HG03442 (cell line): ENCODE results near the gene MBNL1.

Experiments used
- ATAC-seq: cut with Tn5 transposase; IDR thresholded peaks from one replicate; pipeline ENCODE4 v1.9.1; 2021; ENCODE audit warnings: mild to moderate bottlenecking, moderate library complexity; ENCODE audit not compliant: unreplicated experiment

MBNL1 gene

DNA sequence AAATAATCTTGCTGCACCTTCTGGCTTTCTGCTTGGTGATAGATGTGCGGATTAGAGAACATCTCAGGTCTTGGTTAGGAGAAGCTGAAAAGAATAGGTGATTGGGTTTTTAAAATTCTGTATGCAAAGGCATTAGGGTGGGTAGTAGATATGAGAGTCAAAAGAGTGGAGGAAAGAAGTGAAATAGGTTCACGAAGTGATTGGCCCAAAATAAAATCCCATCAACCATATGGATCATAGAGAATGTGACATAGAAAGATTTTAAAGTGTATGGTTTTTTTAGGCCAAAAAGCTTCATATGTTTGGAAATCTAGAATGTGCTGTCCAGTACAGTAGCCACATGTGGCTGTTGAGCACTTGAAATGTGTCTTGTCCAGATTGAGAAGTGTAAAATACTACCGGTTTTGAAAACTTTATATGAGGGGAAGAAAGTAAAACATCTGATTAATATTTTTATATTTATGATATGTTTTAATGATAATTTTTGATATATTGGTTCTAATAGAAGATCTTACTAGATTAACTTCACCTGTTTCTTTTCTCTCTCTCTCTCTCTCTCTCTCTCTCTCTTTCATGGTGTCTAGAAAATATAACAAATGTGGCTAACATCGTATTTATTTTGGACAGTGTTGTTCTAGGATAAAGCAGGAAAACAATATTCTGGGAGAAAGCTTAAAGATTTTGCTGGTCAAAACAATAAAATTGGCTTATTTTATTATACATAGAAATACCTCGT lies 2.9 kb downstream of the MBNL1 start:
- no peak for ATAC-seq

DNA sequence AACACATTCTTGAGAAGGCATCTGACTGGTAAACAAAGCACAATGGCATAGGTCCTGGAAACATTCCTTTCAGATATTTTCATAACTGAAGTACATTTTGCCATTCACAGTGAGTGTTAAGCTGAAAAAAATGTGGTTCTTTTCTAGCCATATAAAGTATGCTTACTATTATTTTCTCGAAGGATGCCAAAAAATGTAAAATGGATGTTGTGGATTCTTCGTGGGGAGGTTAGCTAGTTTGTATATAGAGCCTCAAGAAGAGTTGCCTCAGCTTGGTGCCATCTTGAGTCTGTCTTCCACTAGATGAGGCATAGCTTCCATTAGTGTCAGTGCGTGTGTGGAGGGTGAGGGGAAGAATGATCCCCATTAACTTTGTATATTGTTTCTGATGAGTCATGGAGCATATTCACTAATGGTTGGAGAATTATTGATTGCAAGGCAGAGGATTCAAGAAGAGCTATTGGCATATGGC lies 4.1 kb downstream of the MBNL1 start:
- no peak for ATAC-seq

DNA sequence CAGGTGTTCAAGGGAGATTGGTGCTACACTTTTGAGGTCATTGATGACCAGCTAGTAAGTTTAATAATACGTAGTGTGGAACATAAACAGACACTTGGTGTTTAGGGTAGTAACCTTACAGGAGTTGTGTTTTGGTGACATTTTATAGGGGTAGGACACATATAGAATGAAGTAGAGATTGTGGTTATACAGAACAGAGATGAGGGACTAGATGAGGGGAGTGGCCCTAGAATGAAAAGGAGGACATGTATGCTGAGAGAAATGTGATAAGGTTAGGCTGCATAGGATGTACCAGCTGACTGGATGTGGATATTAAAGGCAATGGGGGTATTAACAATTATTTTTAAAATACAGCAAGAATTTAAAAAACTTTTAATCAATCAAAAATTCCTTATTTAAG lies 8.0 kb downstream of the MBNL1 start:
- ATAC-seq, result no peak

DNA sequence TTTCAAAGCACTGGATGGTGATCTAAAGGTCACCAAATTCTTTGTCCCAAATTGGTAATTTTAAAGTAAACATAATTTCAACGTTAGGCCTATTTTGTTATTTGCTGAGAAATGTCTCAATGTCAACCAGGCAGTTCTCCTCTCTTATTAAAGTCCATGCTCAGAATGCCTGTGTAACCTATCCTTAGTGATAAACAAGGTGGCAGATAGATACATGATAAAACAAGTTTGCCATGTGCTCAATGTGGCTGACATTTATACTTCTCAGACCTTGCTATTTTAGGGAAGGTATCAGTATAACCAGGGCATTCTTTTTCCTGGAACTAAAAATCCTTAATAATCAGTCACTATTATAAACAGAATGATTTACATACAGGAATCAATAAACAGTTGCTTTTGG lies 8.5 kb downstream of the MBNL1 start:
- ATAC-seq, result no peak

DNA sequence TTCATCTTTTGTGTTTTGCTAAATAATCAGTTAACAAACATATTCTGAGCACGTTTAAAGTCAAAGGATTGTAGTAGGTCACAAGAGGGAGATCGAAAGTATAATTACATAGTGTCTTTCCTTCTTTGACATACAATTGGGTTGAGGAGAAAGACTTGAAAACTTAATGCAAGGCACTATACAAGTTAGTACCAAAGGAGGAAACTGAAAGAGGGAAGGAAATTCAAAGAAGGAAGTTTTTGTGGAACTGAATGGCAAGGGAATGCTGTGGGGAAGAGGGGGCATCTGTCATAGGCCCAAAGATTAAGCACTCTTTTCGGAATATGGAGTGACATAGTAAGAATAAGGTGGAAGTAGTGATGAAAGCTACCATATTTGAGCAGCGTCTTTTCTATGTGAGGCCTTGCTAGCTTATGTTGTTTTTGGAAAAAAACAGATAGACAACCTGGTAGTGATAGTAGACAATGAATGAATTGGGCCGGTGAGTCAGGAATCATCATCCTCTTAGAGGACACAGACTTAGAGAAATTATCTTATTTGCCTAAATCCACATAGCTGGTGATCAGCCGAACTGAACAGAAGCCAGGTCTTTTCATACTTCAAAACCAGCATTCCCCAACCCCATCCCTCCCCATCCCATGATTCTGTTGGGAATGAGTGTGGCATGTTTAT lies 10.2 kb downstream of the MBNL1 start:
- ATAC-seq, result no peak

DNA sequence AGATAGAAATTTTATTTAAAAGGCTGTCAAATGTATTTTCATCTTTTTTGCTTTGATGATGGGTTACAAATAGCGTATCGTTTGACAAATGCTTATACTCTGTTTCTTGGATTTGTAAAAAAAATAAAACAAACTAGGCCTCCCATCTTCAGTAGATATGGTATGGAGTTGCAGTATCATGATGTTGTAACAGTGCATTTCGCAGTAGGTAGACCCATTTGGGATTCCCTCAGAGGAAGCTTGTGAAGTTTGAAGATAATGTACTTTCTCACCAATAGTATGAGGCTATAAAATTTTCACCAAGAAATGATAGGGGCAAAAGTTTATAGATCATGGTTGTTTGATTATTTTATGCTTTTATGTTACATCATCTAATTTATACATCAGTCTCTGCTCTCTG lies 10.8 kb downstream of the MBNL1 start:
- no peak for ATAC-seq

DNA sequence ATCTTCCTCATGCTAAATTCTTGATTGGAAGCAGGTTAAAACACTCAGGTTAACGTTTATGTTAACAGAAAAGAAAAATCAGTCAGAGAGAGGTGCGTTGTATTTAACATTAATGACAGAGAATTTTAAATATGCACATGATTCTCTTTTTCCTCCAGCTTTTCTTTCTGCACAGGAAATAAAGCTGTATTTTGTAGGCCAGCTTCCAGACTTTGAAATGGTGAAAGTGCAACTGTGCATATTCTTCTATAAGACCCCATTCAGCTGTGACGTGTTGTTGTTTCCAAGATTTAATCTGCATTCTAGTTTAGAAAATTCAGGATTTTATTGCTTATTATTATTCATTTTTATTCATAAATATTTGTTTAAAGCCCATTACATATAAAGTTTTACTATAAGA lies 11.8 kb downstream of the MBNL1 start:
- ATAC-seq, result no peak

DNA sequence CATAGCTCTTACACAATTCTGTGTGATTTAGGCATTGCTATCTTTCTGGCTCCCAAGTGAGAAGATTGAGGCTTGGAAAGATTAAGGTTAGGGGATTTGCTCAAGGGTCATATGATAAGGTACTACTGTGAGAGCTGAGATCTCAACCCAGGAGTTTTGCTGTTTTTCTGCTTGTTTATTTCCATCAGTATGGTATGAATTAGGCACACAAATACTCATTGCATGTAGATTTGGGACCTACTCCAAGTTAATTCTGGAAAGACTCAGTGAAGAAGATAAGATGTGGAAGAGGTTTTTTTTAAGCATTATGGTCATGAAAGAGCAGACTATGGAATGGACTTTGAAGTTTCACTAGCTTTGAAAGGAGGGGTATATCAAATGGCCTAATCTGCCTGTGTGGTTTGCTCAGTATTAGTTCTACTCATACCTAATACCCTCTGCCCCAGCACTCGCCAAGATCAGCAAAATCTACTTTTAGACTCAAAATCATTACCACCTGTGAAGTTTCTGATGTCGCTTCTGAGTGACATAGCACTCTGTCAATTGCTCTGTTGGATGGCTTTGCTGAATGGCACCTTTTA lies 12.5 kb downstream of the MBNL1 start:
- ATAC-seq, result peak; percentile 81

DNA sequence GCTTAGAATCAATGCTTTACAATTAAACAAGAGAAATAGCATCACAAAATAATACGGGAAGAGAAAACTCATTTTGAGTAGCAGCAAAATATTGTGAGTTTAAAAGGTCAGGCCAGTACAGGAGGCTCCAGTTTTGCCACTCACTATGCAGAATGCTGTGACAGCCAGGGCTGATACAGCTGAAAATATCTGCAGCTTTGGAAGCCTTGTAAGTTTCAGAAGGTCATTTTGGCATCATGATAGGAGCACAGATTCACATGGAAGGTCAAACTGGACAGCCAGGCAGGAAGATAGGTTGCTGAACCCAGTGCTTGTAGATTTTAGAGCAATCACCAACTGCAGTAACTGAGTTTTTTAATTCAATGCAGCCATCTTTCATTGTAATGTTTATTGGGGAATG lies 14.1 kb downstream of the MBNL1 start:
- no peak for ATAC-seq

DNA sequence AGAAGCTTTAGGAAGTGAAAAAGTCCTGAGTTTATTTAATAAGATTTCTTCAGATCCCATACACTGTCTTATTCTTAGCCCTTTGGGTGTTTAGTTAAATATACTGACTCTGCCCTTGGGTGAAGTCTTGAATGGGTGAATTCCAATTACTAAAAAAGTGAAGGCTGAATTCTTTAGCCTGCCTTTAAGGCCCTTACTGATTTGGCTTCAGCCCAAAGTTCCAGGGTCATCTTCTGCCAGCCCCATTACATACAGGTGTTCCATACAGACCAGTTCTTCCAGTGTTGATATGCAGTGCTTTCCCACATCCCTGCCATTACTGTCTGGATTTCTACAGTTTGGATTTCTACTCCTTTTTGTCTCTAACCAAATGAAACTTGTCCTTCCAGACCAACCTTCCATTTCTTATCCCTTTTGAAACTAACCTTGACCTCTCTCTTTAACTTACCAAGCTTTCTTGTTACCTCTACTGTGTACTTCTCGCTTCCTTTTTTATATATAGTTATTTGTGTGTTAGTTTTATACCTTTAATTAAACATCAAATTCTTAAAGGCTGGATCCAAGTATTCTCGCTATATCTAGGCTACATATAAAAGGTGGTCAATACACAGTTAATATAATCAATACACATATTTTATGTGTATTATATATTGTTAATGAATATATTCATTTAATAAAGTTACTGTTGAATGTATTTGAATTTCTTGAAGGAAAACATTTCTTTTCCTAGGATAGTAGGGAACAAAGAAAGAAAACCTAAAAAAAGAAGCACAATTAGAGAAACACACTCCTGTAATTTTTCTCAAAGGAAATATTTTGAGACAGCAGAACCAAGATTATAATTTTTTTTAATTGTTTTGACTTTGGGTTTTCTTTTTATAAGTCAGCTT lies 15.0 kb downstream of the MBNL1 start:
- no peak for ATAC-seq

DNA sequence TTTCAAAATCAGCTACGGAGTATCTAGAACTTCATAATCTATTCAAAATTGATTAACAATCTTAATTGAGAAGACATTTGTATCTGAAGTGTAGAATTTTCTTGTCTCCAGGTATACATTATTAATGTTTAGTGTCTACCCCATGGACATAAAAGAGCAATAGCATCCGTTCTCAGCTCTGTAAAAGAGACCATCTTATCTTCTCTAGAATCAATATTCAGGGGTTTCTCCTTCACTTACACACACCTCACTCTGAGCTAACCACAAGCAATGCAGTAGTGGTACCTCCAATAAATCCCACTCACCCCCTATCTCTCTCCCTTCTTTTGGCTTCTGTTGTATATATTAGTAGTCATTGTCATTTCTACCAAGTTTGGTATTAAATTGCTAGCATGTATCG lies 16.2 kb downstream of the MBNL1 start:
- no peak for ATAC-seq

DNA sequence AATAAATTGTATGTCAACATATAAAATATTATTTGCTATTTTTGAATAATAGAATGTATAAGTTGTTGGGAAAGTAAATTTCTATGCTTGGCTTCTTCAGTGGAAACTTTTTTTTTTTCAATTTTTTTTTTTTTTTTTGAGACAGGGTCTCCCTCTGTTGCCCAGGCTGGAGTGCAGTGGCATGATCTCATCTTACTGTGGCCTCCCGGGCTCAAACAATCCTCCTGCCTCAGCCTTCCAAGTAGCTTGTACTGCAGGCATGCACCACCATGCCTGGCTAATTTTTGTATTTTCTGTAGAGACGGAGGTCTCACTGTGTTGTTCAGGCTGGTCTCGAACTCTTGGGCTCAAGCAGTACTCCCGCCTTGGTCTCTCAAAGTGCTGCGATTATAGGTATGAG lies 16.8 kb downstream of the MBNL1 start:
- ATAC-seq, result no peak

DNA sequence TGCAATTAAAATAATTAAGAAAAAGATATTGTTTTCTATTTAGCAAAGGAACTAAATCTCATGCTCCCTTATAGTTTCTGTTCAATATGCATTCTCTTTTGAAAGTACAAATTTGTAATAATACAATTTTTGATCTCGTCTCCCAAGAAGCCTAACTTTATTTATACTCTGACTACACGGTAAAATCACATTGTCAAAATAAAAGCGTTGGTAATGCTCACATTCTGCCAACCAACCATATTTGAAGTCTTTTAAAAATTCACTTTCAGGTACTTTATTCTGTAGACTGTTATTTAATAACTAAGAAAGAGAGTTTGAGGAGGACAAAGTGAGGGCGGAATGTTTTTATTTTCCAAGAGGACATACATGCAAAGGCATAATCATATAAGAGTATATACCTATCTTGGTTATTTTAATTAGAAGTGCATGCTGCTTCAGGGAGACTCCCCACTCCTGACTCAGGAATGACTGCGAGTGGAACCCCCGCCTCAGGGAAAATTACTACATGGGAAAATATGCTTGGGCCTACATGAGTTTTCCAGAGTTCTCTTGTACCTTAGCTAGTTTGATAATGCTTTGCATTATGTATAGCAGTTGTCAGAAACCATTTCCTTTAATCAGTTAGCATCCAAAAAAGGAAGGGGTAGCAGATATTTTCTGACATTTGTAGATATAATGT lies 19.3 kb downstream of the MBNL1 start:
- ATAC-seq, result no peak

DNA sequence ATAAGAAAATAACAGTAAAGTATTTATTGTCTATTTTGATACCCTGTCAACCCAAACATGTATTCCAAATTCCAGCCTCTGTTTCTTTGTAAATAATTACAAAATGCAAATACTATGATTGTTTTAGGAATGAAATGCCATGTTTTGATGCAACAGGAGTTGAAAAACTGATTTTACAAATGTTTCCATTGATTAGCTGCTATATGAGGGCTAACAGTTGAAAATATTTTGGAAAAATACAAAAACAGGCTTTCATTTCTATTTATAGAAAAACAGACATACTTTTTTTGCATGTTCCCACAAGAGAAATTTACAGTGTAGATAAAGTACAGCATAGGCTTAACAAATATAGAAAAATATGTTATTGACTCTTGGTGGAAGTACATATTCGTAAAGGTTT lies 20.0 kb downstream of the MBNL1 start:
- no peak for ATAC-seq

DNA sequence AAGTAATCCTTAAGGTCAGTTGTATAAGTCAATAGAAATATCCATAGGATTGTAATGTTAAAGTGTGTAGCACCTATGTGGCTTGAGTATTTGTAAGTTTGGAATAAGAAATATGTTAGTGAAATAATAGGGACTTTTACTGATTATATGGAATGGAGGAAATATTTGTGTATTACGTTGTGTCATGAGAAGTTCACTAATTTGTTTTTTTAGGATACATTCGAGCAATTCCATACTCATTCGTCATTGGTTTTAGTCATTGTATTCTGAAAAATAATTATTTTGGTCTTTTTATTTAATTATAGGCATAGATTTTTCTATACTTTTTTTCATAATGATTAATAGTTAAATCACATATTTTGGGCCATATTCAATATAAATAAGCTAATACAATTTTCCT lies 21.0 kb downstream of the MBNL1 start:
- ATAC-seq, result no peak

DNA sequence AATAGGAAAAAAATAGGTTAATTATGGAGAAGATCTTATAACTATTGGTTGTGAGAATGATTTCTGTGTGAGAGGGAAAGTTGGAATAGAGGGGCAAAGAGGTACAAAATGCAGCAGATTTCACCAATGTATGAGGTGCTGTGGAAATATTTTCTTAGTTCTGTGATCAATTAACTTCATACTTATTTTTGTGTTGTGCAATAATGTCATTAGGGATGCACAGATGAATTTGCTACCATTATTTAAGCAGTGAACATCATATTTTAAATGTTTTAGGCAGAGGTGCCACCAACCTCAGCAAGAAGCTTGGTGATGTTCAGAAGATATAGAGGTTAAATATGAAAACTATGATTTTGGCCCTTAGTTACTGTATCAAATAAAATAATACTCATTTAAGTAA lies 21.6 kb downstream of the MBNL1 start:
- no peak for ATAC-seq

DNA sequence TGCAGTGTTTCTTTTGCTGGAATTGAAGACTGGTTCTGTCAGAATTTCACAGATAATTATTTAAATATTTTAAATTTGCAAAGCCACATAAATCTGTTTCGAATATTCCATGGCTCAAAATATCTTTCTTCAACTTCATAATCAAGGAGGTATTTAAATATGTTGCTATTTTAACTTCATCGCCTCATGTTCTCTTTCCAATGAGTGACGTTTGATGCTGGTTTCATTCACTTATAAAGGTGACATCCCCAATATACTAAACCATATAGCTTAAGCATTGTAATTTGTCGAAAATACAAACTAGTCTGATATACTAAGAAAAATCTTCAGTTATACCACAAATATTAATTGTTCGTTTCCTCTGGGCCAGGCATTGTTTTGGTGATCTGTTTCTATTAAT lies 22.5 kb downstream of the MBNL1 start:
- no peak for ATAC-seq

DNA sequence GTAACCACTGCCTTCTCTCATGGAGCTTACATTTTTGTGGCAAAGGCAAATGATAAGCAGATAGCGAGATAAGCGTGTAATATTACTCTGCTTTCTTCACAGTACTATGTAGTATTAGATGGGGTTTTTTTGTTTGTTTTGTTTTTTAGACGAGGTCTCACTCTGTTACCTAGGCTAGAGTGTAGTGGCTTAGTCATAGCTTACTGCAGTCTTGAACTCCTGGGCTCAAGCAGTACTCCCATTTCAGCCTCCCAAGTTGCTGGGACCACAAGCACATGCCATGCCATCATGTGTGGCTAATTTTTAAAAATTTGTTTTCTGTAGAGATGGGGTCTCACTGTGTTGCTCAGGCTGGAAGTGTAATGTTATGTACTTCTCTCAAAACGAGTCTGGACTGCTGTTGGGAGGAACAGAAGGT lies 22.9 kb downstream of the MBNL1 start:
- no peak for ATAC-seq

DNA sequence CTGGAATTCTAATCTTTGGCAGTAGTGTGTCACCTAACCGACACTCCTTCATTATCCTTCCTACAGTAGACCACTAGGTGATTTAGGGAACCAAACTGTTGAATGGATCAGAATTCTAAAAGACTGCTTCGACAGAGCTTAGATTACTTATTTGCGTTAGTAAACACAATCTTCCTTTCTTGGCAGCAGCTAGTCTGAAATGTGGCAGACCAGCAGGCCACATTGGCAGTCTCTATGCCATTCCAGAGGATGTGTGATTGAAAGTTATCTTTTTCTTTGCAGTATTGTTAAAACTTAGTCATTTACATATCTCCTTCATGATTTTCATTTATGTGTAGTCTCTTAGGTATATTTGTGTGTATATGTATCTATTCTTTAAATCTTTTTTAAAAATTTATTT lies 23.6 kb downstream of the MBNL1 start:
- ATAC-seq, result no peak

DNA sequence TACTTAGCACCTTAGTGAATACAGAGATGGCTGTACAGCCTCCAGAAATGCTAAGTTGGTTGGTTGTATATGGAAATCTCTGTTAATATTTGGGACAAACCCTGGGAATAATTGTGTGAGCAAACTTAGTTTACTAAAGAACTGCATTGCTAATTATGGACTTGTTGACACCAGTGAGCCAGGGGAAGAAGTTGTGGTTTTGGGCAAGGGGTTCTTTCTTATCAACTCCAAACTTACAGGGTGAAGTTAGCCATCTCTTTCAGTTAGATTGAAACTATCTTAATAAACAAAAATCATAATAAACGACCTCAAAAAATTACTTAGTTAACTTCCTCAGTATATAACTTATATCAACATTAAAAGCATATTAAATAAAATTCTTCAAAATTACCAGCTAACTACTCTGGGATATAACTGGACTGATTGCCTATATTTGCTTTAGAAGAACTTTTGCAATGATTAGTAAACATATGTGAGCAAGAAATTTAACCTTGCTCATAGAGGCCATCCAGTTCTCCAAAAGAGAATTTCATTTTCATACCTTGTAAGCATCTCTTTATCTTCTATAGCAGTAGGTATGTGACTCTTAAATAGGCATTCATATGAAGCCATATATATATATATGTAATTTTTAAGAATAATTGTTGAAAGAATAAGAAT lies 24.7 kb downstream of the MBNL1 start:
- no peak for ATAC-seq
